GM06990 (cell line): ENCODE measurements around the gene C6orf52.
"Not testable (repeated sequence)": the region's sequence is repeated elsewhere in the genome, so short reads cannot be mapped to it uniquely, and the experiment has no call there.

Source experiments
- DNase-seq: peaks from one replicate; pipeline ENCODE4 v3.0.0-alpha.2; 2011; ENCODE audit not compliant: insufficient read length; ENCODE audit errors: extremely low read depth
- H3K27me3 ChIP-seq: replicated peaks from 2 replicates; pipeline ENCODE4 v1.6.0; 2011; ENCODE audit warnings: low read length; ENCODE audit not compliant: control insufficient read depth, insufficient read depth
- H3K36me3 ChIP-seq: 2 replicates; pipeline ENCODE4 v1.5.1; 2011; ENCODE audit warnings: low read length; ENCODE audit not compliant: control insufficient read depth, insufficient read depth
- H3K4me3 ChIP-seq: replicated peaks from 2 replicates; pipeline ENCODE4 v1.5.1; 2011; ENCODE audit warnings: low read depth, mild to moderate bottlenecking, control low read depth, low read length
- TF ChIP-seq, protein P1 (sequence below): IDR thresholded peaks from 2 replicates; pipeline ENCODE4 v1.5.1; 2011; ENCODE audit warnings: low read length, control low read depth, mild to moderate bottlenecking, inconsistent platforms; ENCODE audit not compliant: insufficient read depth, poor library complexity, severe bottlenecking

Gene C6orf52

DNA sequence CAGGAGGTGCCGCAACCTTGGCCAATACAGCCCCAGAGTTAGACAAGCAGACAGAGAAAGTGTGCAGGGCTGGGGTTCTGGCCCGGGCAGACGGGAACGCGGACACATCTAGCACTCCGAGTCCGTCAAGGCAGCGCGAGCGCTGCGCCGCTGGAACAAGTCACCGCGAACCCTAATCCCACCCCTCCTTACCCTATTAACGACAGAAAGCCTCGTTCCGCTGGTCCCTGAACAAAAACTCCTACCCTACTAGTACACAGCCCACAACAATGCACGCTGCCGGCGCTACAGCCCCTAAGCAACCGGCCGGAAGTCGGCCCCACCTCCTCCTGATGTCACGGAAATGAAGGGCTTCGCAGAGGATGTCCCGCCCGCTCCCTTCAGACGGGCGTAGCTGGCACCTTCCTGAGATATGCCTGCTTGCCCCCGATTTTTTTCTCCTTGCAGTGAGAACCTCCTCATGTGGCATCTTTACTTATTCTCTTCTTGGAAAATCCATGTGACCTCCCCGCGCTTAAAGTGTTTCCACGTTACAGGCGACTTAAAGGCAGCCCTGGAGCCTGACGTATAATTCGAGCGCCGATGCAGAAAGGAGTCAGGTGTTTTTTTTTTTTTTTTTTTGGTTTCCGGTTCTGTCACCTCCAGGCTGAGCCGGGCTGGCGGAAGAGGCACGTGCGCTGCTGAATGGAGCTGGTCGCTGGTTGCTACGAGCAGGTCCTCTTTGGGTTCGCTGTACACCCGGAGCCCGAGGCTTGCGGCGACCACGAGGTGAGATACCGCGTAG, at the start of gene C6orf52, which contains the start of gene PAK1IP1:
TSS of gene C6orf52 (minus strand) at position 315 of the 784 bp plus-strand sequence. CDS start 7,066 bp downstream, outside the sequence.
TSS of gene PAK1IP1 (plus strand) at position 671 of the 784 bp plus-strand sequence. CDS start at position 685, 14 bp downstream.
- Histone ChIP-seq H3K4me3 (peak within 1 kb of the TSS; percentile 99), H3K27me3 (no peaks in the 10 kb centered on the region), H3K36me3 (peaks cover 4% of the 10 kb centered on the region)
- peak; percentile 87 for DNase-seq
- TF ChIP-seq, protein P1, sequence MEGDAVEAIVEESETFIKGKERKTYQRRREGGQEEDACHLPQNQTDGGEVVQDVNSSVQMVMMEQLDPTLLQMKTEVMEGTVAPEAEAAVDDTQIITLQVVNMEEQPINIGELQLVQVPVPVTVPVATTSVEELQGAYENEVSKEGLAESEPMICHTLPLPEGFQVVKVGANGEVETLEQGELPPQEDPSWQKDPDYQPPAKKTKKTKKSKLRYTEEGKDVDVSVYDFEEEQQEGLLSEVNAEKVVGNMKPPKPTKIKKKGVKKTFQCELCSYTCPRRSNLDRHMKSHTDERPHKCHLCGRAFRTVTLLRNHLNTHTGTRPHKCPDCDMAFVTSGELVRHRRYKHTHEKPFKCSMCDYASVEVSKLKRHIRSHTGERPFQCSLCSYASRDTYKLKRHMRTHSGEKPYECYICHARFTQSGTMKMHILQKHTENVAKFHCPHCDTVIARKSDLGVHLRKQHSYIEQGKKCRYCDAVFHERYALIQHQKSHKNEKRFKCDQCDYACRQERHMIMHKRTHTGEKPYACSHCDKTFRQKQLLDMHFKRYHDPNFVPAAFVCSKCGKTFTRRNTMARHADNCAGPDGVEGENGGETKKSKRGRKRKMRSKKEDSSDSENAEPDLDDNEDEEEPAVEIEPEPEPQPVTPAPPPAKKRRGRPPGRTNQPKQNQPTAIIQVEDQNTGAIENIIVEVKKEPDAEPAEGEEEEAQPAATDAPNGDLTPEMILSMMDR: no peak

DNA sequence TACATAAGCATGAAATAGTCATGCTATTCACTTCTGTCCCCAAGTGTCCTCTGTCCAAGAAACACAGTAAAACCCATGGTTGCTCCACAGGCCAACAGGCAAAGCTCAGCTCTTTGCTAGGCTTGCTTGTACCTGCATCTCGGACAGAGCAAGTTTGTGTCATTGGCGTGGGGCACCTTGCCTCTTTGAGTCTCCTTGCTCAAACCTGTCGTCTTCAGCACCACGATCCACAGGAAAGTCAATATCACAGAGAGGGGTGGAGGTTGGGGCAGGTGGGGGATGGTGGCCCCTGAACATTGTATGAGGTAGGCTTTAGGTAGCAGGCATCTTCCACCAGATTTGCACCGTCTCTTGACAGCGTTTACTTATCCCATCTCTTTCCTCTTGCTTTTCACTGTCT, 49.1 kb upstream of the C6orf52 start:
- H3K27me3 ChIP-seq: no peaks in the 10 kb centered on the region
- no peak for DNase-seq
- H3K36me3 ChIP-seq: no peaks in the 10 kb centered on the region
- no peak overlapping the region for H3K4me3 ChIP-seq
- TF ChIP-seq, protein P1: no peak

DNA sequence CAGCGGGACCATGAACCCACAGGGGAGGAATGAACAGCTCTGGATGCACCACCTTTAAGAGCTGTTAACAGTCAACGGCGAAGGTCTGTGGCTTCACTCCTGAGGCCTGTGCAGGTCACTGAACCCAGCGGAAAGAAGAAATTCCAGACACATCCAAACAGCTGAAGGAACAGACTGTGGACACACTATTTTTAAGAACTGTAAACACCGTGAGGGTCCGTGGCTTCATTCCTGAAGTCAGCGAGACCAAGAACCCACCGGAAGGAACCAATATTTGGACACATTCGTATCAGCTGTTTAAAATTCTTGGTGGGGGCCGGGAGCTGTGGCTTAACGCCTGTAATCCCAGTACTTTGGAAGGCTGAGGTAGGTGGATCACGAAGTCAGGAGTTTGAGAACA, 47.8 kb upstream of the C6orf52 start:
- H3K36me3 ChIP-seq: no peaks in the 10 kb centered on the region
- H3K4me3 ChIP-seq: no peak overlapping the region
- TF ChIP-seq, protein P1: no peak
- no peaks in the 10 kb centered on the region for H3K27me3 ChIP-seq
- DNase-seq: no peak

DNA sequence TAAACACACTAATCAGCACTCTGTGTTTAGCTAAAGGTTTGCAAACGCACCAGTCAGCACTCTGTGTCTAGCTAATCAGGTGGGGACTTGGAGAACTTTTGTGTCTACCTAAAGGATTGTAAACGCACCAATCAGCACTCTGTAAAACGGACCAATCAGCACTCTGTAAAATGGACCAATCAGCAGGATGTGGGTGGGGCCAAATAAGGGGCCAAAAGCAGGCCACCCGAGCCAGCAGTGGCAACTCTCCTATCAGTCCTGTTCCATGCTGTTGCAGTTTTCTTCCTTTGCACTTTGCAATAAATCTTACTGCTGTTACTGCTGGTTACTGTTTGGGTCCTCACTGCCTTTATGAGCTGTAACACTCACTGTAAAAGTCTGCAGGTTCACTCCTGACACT, 47.2 kb upstream of the C6orf52 start:
- H3K36me3 ChIP-seq, DNase-seq, H3K27me3 ChIP-seq, H3K4me3 ChIP-seq: not testable (repeated sequence)

DNA sequence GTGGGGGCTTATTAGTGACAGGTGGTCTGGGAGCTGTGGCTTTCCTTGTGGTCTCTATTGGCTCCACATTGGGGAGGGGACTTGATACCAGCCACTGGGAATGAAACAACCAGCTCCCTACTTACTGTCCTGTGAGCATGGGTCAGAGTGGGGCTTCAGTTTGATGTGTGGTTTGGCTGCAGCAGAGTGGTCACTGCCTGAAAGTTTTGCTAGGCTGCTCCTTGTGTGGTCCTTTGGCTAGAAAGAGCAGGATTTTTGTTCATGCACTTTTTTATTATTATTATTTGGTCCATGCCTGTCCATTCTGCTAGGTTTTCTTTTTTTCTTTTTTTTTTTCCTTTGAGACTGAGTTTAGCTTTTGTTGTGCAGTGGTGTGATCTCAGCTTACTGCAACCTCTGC, 45.6 kb upstream of the C6orf52 start:
- no peaks in the 10 kb centered on the region for H3K27me3 ChIP-seq
- no peak overlapping the region for H3K4me3 ChIP-seq
- TF ChIP-seq, protein P1: no peak
- no peak for DNase-seq
- H3K36me3 ChIP-seq: no peaks in the 10 kb centered on the region

DNA sequence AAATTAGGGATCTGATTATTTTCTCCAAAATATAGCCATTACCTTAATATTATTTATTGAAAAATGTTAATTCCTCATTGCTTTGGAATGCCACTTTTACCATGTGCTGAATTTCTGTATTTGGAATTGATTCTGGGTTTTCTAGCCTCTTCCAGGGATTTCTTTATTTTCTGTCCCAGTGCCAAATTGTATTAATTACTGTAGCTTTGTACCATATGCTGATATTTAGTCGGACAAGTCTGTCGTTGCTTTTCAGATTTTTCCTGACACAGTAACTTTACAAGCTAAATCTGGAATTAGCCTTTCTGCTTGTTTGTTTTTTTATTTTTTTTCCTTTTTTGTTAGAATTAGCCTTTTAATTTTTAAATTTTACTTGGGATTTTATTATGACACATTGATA, 42.3 kb upstream of the C6orf52 start:
- DNase-seq: no peak
- no peaks in the 10 kb centered on the region for H3K36me3 ChIP-seq
- TF ChIP-seq, protein P1: no peak
- no peak overlapping the region for H3K4me3 ChIP-seq
- H3K27me3 ChIP-seq: no peaks in the 10 kb centered on the region
